SK-MEL-5 (cell line): ENCODE results near the gene TCF12. TPM values are rescaled to one million over a fixed set of nuclear protein-coding genes. Genes with fewer than 3 reads are reported as not detected.

Source experiments
- DNase-seq: peaks from one replicate; pipeline ENCODE4 v3.0.0-alpha.2; 2016; ENCODE audit warnings: low read depth, low spot score
- in situ Hi-C: cut with HindIII; loops from 2 replicates; pipeline ENCODE4 v1.10.0; 2016; ENCODE audit warnings: low sequenced_read_pairs, high pct_unique_total_duplicates, low pct_unique_long_range_greater_than_20kb
- total RNA-seq: library from RNA; depleted of rRNA; stranded (reverse); fragments of >200 nt; shearing (Covaris generic); gene quantifications from 2 replicates; pipeline ENCODE4 v1.2.3, GENCODE V29; 2014

The TCF12 gene
- total RNA-seq, 1 experiment from 2014 or later, result 90.2 TPM

DNA sequence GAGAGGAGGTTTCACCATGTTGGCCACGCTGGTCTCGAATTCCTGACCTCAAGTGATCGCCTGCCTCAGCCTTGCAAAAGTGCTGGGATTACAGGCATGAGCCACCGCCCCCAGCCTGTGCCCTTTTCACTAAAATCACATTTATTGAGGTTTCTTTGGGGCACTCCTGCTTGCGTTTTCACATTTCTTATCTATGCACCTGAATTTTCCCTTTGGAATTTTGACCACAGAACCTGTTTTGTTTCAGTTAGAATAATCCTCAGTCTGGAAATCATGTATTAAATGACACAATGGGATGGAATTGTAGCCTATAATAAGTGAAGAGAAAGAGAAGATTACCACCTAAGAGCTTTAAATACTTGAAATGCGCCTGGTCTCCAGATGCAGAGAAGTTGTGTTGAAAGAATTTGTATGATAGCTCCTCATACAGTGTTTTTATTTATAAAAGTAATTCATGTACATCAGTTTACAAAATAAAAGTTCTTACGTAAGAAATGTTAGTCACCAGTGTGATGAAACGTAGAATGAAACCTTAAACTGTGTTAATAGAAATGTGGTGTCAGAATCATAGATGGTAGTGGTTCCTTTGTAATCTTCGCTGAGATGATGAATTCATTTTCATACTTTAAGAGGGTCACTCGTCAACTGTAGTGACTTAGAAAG, 107.0 kb downstream of the TCF12 start:
- DNase-seq, result no peak

DNA sequence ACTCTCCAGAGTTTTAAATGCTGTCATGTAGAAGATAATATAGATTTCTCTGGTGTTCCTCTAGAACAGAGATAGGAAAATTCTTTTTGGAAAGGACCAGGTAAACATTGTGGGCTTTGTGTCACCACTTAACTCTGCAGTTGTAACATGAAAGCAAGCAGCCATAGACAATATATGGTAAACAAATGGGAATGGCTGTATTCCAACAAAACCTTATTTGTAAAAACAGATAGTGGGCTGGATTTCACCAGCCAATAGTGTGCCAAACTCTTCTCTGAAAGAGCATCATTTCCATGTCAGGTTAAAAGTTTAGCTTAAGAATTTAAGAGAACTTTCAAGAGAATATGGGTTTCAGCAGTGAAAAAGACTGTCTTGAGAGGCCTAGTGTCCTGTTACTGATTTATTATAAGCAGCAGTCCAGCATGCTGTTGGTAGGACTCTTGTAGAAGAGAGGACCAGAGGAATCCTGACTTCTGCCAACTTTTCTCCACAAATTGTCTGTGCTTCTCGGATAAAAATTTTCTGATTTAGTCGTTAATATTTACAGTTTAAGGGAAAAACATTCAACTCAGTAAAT, 107.7 kb downstream of the TCF12 start:
- in situ Hi-C loops, result no loop called here

More for the DNA sequence above, 107.0 kb downstream of the TCF12 start:
- in situ Hi-C loops, result no loop called here

DNA sequence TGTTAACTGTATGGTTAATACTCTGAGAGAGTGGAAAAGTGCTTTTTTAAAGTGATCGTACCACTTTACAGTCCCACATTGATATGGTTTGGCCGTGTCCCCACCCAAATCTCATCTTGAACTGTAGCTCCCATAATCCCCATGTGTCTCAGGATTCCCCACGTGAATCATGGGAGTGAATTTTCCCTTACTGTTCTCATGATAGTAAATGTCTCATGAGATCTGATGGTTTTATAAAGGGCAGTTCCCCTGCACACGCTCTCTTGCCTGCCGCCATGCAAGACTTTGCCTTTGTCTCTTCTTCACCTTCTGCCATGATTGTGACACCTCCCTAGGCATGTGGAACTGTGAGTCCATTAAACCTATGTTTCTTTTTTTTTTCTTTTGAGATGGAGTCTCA, 109.2 kb downstream of the TCF12 start:
- in situ Hi-C loops, result no loop called here
- DNase-seq, result no peak

More for the DNA sequence above, 107.7 kb downstream of the TCF12 start:
- no peak for DNase-seq

DNA sequence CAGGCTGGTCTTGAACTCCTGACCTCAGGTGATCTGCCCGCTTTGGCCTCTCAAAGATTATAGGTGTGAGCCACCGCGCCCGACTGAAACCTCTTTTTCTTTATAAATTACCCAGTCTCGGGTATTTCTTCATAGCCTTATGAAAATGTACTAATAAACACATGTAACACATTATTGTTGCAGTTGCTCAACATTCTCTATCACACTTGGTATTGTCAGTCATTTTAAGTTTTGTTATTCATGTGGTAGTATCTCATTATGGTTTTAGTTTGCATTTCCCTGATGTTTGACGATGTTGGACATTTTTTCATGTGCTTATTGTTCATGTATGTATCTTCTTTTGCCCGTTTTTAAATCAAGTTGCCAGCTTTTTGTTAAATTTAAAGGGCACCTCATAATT, 109.7 kb downstream of the TCF12 start:
- in situ Hi-C loops, result no loop called here
- DNase-seq, result no peak

DNA sequence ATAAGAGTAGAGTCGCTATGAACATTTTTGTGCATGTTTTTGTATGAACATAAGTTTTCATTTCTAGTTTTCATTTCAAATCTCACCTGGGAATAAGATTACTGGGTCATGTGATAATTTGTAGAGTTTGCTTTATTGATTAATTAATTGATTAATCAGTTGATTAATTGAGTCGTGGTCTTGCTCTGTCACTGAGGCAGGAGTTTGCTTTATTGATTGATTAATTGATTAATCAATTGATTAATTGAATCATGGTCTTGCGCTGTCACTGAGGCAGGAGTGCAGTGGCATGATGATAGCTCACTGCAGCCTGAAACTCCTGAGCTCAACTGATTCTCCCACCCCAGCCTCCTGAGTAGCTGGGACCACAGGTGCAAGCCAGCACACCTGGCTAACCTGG, 111.6 kb downstream of the TCF12 start:
- DNase-seq, result no peak
- in situ Hi-C loops, result no loop called here

DNA sequence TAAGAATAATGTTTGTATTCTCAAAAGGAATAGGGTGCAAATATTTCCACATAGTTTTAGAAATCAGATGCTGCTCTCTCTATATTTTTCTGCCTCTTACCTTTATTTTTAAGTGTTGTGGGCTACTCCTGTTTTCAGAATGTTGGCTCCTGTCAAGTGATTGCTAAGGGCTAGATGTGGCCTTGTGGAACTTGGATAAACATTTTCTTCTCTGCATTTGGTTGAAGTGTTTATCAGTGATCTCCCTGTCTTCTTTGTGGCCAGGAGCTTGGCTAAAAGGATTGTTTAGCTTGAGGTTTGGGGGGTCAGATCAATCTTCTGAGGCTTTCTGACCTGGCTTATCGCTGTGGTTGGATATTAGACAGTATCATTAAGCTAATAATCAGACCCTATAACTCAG, 112.6 kb downstream of the TCF12 start:
- peak; percentile 17 for DNase-seq
- in situ Hi-C loops, result no loop called here

DNA sequence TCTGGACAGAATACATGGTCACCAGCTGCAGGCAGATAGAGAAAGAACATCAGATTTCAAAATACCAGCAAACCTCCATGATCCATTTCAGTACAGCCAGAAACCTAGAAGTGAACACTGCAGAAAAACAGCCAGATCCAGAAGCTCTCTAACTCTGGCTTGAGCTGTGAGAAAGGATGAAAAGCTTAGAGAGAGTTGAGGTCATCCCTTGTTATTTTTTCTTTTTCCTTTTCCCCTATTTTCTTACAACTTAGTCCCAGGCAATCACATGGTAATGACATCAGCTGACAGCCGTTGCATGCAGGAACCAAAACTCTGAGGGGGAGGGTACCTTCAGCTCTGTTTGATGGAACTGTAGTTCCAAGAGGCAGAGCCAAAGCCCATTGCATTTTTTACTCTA, 113.2 kb downstream of the TCF12 start:
- peak; percentile 58 for DNase-seq
- in situ Hi-C loops, result no loop called here

DNA sequence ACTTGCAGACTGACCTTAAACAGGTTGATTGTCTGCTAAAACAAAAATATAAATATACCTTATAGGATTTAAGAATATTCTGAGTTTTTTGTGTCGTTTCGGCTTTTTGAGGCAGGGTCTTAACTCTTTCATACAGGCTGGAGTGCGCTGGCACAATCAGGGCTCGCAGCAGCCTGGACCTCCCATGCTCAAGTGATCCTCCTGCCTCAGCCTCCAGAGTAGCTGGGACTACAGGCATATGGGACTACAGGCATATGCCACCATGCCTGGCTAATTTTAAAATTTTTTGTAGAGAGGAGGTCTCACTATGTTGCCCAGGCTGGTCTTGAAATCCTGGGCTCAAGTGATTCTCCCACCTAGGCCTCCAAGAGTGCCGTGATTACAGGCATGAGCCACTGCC, 113.9 kb downstream of the TCF12 start:
- in situ Hi-C loops, result no loop called here
- no peak for DNase-seq

DNA sequence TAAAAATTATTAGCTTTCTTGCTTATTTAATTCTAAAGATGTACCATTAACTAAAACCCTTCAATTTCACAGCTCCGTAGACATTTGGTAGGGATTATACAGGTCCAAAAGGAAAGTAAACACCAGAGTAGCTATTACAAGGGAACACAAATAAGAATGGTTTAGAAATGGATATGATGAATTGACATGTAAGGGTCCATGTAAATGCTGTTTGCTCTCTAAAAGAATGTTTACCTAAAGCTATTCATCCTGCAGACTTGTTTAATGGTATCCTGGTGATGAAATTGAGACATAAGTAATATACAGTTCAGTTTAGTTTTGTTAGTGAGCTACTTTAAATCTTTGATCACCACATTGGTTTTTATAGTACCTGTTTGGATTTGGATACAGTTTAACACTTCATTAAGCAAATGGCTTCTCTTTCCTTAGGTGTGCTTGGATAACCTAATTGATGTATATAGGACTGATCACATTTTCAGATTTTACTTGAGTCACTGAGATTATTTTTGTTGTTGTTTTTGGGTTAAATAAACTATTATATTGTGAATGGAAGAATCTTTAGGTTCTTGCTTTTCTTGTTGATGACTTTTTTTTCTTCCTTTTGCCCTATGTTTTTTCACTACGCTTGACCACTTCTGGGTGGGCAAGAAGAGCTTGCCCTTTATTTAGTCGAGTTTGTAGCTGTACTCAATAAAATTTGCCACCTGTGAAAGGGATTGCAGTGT, 115.4 kb downstream of the TCF12 start:
- in situ Hi-C loops, result no loop called here
- DNase-seq, result no peak

DNA sequence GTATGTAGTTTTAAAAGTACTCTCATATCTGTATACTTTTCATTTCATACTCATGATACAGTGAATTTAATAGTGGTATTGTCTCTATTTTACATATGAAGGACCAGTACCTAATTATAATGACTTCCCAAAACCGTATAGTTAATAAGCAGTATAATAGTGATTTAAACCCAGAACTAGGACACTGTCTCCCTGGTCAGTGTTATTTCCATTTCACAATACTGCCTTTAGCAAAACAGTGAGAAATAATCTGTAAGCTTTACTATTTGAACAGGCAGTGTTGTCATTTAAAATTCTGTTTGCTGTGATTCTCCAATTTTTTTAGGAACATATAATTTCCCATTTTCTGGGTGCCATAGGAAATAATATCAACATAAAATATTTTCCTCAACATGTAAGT, 116.2 kb downstream of the TCF12 start:
- DNase-seq, result no peak
- in situ Hi-C loops, result no loop called here

DNA sequence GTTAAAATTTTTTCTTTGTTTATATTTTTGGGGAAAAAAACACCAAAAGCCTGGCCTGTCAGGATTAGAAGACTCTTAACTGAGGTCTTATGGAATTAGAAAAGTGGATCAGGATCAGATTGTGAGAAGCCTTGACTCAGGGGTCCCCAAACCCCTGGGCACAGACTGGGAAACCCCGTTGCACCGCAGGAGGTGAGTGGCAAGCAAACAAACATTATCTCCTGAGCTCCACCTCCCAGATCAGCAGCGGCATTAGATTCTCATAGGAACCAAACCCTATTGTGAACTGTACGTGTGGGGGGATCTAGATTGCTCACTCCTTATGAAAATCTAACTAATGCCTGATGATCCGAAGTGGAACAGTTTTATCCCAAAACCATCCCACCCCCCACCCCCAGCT, 117.2 kb downstream of the TCF12 start:
- DNase-seq, result no peak
- in situ Hi-C loops, result no loop called here

DNA sequence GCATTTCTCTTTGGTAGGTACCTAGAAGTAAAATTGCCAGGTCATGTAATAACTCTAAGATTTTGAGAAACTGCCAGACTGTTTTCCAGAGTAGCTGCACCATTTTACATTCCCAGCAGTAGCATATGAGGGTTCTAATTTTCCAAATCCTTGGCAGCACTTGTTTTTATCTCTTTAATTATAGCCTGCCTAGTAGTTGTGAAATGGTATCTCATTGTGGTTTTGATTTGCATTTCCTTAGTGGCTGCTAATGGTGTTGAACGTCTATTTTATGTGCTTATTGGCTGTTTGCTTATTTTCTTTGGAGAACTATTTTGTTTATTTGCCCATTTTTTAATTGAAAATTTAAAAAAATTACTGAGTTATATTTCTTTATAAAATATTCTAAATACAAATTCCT, 117.9 kb downstream of the TCF12 start:
- no peak for DNase-seq
- in situ Hi-C loops, result no loop called here

DNA sequence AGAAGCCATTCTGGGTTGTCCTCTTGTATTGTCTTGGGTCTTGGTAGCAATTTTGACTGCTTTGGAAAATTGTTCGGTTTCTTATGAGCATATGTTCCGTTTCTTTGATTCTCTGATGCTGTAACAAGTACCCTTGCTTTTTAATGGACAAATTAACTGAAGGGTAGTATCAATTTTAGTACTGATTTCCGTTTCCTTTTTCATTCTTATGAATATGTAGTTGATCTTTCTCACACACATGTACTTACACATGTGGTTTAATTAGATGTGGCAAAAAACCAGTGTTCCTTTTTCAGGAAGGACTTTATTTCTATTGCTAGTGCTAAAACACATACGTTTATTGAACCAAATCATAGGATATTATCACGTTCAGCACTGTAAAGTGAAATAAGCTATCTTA, 119.1 kb downstream of the TCF12 start:
- in situ Hi-C loops, result no loop called here
- DNase-seq, result no peak

DNA sequence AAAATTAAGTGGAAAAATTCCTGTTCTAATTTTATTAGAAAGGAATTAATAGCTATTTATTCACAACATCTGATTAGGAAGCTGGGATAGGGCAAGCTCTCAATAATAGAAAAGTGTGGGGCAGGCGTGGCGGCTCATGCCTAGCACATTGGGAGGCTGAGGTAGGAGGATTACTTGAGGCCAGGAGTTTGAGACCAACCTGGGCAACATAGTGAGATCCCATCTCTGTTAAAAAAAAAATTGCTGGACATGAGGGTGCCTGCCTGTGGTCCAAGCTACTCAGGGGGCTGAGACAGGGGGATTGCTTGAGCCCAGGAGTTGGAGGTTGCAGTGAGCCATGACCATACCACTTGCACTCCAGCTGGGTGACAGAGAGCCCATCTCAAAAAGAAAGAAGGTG, 119.6 kb downstream of the TCF12 start:
- in situ Hi-C loops, result no loop called here
- no peak for DNase-seq

DNA sequence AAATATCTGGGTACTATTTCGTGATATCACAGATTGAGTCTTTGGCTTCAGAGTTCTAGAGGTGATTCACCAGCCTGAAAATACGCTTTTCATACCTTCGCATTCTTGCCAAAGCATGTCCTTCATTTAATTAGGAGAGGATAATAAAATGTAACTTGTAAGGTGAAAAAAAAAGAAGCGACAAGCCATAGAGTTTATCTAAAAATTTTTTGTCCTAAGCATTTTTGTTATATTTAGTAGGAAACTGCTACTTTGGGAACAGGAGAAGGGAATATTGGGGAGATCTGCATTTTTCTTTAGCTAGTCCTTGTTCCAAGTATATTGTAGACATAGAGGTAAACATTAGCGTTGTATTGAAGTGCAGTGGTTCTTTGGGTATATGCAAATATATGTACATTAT, 120.1 kb downstream of the TCF12 start:
- in situ Hi-C loops, result no loop called here
- no peak for DNase-seq

DNA sequence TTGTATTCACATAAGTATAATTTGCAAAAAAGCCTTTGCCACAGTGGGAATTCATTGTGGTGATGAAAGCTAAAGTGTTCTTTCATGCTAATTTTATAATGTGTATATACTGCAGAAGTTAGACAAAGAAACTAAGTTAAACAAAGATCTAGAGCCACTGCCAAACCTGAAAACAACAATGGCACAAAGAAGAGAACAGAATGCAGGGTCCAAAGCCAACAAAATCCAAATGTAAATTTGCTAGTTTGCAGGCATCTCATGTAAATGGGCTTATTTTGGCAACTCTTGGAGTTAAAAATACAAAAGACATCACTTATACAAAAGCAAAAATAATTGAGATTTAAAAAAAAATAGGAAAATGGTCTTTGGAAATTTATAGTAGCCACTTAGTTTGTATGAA, 123.0 kb downstream of the TCF12 start:
- no peak for DNase-seq
- in situ Hi-C loops, result no loop called here

DNA sequence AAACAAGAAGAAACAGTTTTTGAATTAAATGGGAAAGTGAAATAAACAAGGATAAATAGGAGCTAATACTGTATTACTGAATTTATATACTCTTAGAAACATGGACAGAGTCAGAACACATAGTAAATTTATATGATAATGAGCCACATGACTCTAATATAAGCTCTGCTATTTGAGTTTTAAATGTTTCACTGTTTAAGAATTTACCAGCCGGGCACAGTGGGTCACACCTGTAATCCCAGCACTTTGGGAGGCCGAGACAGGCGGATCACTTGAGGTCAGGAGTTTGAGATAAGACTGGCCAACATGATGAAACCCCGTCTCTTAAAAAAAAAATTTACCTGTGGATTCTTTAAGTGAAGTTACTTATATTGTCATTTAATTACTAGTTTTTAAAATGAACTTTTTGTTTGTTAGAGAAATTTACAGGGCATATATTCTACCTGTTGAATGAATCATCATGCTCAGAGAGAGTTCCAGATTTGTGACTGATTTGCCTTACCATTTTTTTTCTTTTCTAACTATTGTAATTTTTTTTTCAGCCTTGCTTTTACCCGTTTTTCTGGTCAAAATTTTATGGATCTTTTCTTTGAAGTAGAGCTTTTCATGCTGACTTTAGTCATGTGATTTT, 125.7 kb downstream of the TCF12 start:
- in situ Hi-C loops, result no loop called here
- DNase-seq, result no peak

DNA sequence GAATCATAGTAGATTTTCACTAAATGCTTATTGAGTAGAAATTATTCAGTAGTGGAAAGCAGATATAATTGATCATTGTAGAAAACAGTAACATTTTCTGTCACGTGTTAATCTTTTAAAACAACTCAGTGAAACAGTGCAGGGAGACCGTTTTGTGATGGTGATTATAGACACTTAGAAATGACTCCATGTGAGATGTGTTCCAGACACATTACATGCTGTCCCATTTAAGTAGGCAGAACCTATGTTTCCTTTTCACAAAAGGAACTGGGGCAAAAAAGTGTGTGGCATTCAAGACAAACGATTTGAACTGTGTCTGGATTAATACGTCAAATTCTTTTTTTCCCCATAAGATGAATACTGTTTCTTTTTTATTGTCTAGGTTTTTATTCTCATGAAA, 126.5 kb downstream of the TCF12 start:
- in situ Hi-C loops, result no loop called here

More for the DNA sequence above, 126.5 kb downstream of the TCF12 start:
- DNase-seq, result no peak
